GM19025 (cell line): Measurements from ENCODE around the gene MIDN.

Source experiments
- ATAC-seq: cut with Tn5 transposase; IDR thresholded peaks from one replicate; pipeline ENCODE4 v1.9.1; 2021; ENCODE audit warnings: mild to moderate bottlenecking, low read depth, moderate library complexity; ENCODE audit not compliant: unreplicated experiment

MIDN gene

GRCh38 chr19:1308718-1309117 lies 60.3 kb downstream of the MIDN start:
- no peak for ATAC-seq
